ENCODE measurements around the gene ZIC5. TPM values are rescaled to one million over a fixed set of nuclear protein-coding genes. Genes with fewer than 3 reads are reported as not detected.

The ZIC5 gene
- total and polyA plus RNA-seq, 5 donors from 2014 or later: not detected

- H3K27me3 ChIP-seq (ENCODE audit: control insufficient read depth, insufficient read depth, low read length): peaks cover 54% of the 10 kb centered on the region
- Mint-ChIP-seq H3K4me3 (peak overlapping the region in 1 of 4 donors; percentile 32), H3K27me3 (peaks cover 88% of the 10 kb centered on the region), H3K4me1 (peaks cover 9 to 25% (median 18%) of the 10 kb centered on the region in 4 donors), H3K36me3 (no peaks in the 10 kb centered on the region), H3K9me3 (peaks cover 0 to 19% (median 7%) of the 10 kb centered on the region in 7 donors), H3K27ac (no peak overlapping the region)
- no peak overlapping the region for H3K27ac ChIP-seq (ENCODE audit: insufficient read depth, low read length, poor library complexity, severe bottlenecking)
- peak overlapping the region; percentile 51 for H3K4me3 ChIP-seq (ENCODE audit: low read depth, low read length)
- ATAC-seq (ENCODE audit: low read depth in 2 of 2) (no peak), DNase-seq (no peak)
- H3K9me3 ChIP-seq (ENCODE audit: control insufficient read depth in 2 of 2, low read length in 2 of 2): peaks cover 20 to 34% of the 10 kb centered on the region in 2 experiments
- H3K4me1 ChIP-seq (ENCODE audit: control insufficient read depth, insufficient read depth, low read length, poor library complexity, severe bottlenecking): peaks cover 22% of the 10 kb centered on the region
- no peaks in the 10 kb centered on the region for H3K36me3 ChIP-seq (ENCODE audit: control insufficient read depth, insufficient read depth, low read length)
These were observed 23.6 kb upstream of the ZIC5 start for GRCh38 chr13:99995104-99995588.

DNA sequence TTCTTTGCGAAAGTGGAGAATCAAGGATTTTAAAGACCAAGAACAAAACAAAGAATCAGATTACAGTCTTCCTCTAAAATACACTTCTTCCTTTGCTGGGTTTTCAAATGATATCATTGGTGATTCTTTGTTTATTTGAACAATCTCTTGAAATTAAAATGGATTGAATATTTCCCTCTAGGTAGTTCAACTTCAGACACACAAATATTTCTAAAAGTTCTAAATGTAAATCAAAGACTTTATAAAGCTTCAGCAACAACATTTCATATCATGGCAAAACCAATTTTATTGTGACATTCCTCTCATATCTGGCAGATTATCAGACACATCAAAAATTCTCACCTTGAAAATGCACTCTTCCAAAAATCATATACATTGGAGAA, 23.1 kb upstream of the ZIC5 start:
- H3K27ac Mint-ChIP-seq: no peak overlapping the region

DNA sequence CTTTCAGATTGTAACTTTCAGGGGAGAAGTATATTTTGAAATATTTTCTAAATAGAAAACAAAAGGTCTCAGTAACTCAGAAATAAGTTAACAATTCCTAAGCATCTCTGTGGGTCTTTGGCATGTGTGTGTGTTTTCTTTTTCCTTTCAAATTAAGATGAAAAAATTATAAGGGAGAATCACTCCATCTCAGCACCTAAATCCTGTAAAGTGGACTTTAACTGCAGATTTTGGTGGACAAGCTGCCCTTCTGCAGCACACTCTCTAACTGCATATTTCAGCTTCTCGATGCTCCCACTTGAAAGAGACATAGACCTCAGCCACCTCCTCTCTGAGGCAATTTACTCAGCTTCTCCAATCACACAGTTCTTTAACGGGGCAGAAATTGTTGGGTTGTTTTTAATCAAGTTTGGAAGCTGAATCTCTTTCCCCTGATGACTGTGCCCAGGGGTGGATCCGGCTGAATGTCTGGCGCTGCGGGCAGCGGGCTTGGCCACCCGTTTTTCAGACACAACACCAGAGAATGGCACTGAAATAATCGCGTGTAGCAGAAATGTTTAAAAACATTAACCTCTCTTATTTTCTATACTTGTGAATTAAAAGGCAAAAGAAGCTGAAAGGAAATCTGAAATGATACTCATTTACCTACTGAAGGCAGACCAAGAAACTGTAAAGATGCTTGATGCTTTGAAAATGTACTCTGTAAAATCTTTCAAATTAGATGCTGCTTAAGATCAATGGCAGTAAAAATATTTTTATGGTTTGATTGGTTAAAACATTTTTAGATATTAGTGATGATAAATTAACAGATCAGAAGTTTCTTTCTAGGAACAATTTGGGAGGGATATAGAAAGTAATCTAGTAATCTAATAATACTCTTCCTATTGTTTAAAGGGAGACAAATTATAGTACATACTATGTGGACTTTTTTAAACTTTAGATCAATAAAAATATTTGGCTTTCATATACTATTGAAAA, 22.4 kb upstream of the ZIC5 start:
- H3K27ac ChIP-seq (ENCODE audit: insufficient read depth, low read length, poor library complexity, severe bottlenecking): no peak overlapping the region
- H3K4me1 ChIP-seq (ENCODE audit: control insufficient read depth, insufficient read depth, low read length, poor library complexity, severe bottlenecking): peaks cover 34% of the 10 kb centered on the region
- peaks cover 92% of the 10 kb centered on the region for H3K27me3 Mint-ChIP-seq
- H3K4me3 ChIP-seq (ENCODE audit: low read depth, low read length): no peak overlapping the region
- DNase-seq (no peak), ATAC-seq (ENCODE audit: low read depth in 2 of 2) (no peak)
- H3K9me3 Mint-ChIP-seq: peaks cover 0 to 22% (median 7%) of the 10 kb centered on the region in 7 donors
- peaks cover 13 to 37% (median 23%) of the 10 kb centered on the region in 4 donors for H3K4me1 Mint-ChIP-seq
- no peak overlapping the region for H3K27ac Mint-ChIP-seq
- H3K27me3 ChIP-seq (ENCODE audit: control insufficient read depth, insufficient read depth, low read length): peaks cover 62% of the 10 kb centered on the region
- no peaks in the 10 kb centered on the region for H3K36me3 Mint-ChIP-seq
- H3K4me3 Mint-ChIP-seq: no peak overlapping the region
- H3K36me3 ChIP-seq (ENCODE audit: control insufficient read depth, insufficient read depth, low read length): no peaks in the 10 kb centered on the region
- peaks cover 20 to 41% of the 10 kb centered on the region in 2 experiments for H3K9me3 ChIP-seq (ENCODE audit: control insufficient read depth in 2 of 2, low read length in 2 of 2)

More for the DNA sequence above, 23.1 kb upstream of the ZIC5 start:
- Histone ChIP-seq H3K9me3 (ENCODE audit: control insufficient read depth in 2 of 2, low read length in 2 of 2) (peaks cover 20 to 37% of the 10 kb centered on the region in 2 experiments), H3K4me3 (ENCODE audit: low read depth, low read length) (no peak overlapping the region), H3K36me3 (ENCODE audit: control insufficient read depth, insufficient read depth, low read length) (no peaks in the 10 kb centered on the region), H3K27ac (ENCODE audit: insufficient read depth, low read length, poor library complexity, severe bottlenecking) (no peak overlapping the region), H3K4me1 (ENCODE audit: control insufficient read depth, insufficient read depth, low read length, poor library complexity, severe bottlenecking) (peaks cover 27% of the 10 kb centered on the region), H3K27me3 (ENCODE audit: control insufficient read depth, insufficient read depth, low read length) (peaks cover 59% of the 10 kb centered on the region)
- peaks cover 13 to 30% (median 21%) of the 10 kb centered on the region in 4 donors for H3K4me1 Mint-ChIP-seq
- peaks cover 91% of the 10 kb centered on the region for H3K27me3 Mint-ChIP-seq
- H3K9me3 Mint-ChIP-seq: peaks cover 0 to 19% (median 7%) of the 10 kb centered on the region in 7 donors
- no peak for ATAC-seq (ENCODE audit: low read depth in 2 of 2)
- peak overlapping the region in 1 of 4 donors; percentile 32 for H3K4me3 Mint-ChIP-seq
- no peaks in the 10 kb centered on the region for H3K36me3 Mint-ChIP-seq
- DNase-seq: no peak

GRCh38 chr13:99992949-99993351, 21.4 kb upstream of the ZIC5 start:
- peaks cover 61% of the 10 kb centered on the region for H3K27me3 ChIP-seq (ENCODE audit: control insufficient read depth, insufficient read depth, low read length)

DNA sequence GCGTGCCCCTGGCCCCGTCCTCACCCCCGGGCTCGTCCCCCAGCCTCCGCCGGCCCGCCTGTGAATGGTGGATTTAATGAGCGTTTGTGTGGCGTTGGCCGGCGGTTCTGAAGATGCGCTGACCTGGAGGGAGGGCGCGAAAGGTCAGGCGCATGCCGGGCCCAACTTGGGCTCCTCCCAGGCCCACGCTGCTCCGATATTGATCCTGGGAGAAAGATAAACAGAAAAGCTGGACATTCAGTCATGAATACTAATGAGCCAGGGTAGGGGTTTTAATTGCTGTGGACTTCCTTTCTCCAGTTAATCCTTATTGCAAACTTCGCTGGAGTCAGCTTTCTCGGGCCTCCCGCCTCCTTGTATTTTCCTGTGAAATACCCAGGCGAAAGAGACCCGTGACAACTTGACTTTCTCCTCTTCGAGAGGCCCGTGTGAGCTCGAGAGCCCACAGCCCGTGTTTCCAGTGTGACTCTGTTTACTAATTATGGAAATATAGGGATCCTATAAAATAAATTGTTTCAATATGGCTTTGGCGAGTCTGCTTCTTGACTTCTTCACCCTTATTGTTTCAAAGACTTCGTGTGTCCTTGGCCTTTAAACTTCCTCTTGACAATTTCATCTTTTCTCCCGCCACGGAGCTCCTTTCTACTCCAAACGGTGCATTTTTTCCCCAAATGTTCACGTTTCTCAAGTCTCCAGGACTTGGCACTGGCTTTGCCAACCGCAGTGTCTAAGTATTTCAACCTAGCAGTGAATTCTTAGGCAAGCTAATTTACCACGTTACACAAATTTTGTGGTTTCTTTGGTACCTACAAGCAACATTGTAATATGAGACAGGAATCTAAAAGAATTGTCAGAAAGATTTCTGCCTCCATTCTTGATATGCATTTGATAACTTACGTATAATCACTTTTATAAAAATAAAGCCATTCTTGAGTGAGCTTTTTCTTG, 20.5 kb upstream of the ZIC5 start:
- peaks cover 23 to 41% of the 10 kb centered on the region in 2 experiments for H3K9me3 ChIP-seq (ENCODE audit: control insufficient read depth in 2 of 2, low read length in 2 of 2)

More at GRCh38 chr13:99992949-99993351, 21.4 kb upstream of the ZIC5 start:
- no peak overlapping the region for H3K4me3 ChIP-seq (ENCODE audit: low read depth, low read length)
- Mint-ChIP-seq H3K4me1 (peaks cover 6 to 42% (median 24%) of the 10 kb centered on the region in 4 donors), H3K36me3 (no peaks in the 10 kb centered on the region), H3K27ac (no peak overlapping the region), H3K9me3 (peaks cover 0 to 18% (median 7%) of the 10 kb centered on the region in 7 donors), H3K4me3 (peak overlapping the region in 2 of 4 donors; percentile 23 to 52), H3K27me3 (peaks cover 92% of the 10 kb centered on the region)
- DNase-seq (no peak), ATAC-seq (ENCODE audit: low read depth in 2 of 2) (no peak)
- no peak overlapping the region for H3K27ac ChIP-seq (ENCODE audit: insufficient read depth, low read length, poor library complexity, severe bottlenecking)
- H3K36me3 ChIP-seq (ENCODE audit: control insufficient read depth, insufficient read depth, low read length): no peaks in the 10 kb centered on the region
- peaks cover 23 to 41% of the 10 kb centered on the region in 2 experiments for H3K9me3 ChIP-seq (ENCODE audit: control insufficient read depth in 2 of 2, low read length in 2 of 2)
- peaks cover 40% of the 10 kb centered on the region for H3K4me1 ChIP-seq (ENCODE audit: control insufficient read depth, insufficient read depth, low read length, poor library complexity, severe bottlenecking)

GRCh38 chr13:99991013-99991827, 19.7 kb upstream of the ZIC5 start:
- no peak for ATAC-seq (ENCODE audit: low read depth in 2 of 2)
- Mint-ChIP-seq H3K36me3 (no peaks in the 10 kb centered on the region), H3K27ac (no peak overlapping the region), H3K9me3 (peaks cover 0 to 23% (median 4%) of the 10 kb centered on the region in 7 donors), H3K4me1 (peaks cover 13 to 39% (median 24%) of the 10 kb centered on the region in 4 donors), H3K4me3 (peak overlapping the region in 1 of 4 donors; percentile 61), H3K27me3 (peaks cover 100% of the 10 kb centered on the region)
- Histone ChIP-seq H3K4me1 (ENCODE audit: control insufficient read depth, insufficient read depth, low read length, poor library complexity, severe bottlenecking) (peaks cover 36% of the 10 kb centered on the region), H3K27ac (ENCODE audit: insufficient read depth, low read length, poor library complexity, severe bottlenecking) (no peak overlapping the region), H3K36me3 (ENCODE audit: control insufficient read depth, insufficient read depth, low read length) (no peaks in the 10 kb centered on the region), H3K27me3 (ENCODE audit: control insufficient read depth, insufficient read depth, low read length) (peaks cover 69% of the 10 kb centered on the region), H3K4me3 (ENCODE audit: low read depth, low read length) (no peak overlapping the region), H3K9me3 (ENCODE audit: control insufficient read depth in 2 of 2, low read length in 2 of 2) (peaks cover 16 to 40% of the 10 kb centered on the region in 2 experiments)
- peak in 1 of 3 donors; percentile 3 for DNase-seq

More for the DNA sequence above, 20.5 kb upstream of the ZIC5 start:
- H3K9me3 Mint-ChIP-seq: peaks cover 0 to 20% (median 7%) of the 10 kb centered on the region in 7 donors
- Histone ChIP-seq H3K27me3 (ENCODE audit: control insufficient read depth, insufficient read depth, low read length) (peaks cover 67% of the 10 kb centered on the region), H3K4me3 (ENCODE audit: low read depth, low read length) (no peak overlapping the region), H3K4me1 (ENCODE audit: control insufficient read depth, insufficient read depth, low read length, poor library complexity, severe bottlenecking) (peaks cover 36% of the 10 kb centered on the region), H3K36me3 (ENCODE audit: control insufficient read depth, insufficient read depth, low read length) (no peaks in the 10 kb centered on the region), H3K27ac (ENCODE audit: insufficient read depth, low read length, poor library complexity, severe bottlenecking) (no peak overlapping the region)
- peak overlapping the region in 2 of 4 donors; percentile 5 to 23 for H3K4me3 Mint-ChIP-seq
- peak overlapping the region in 1 of 3 donors; percentile 8 for H3K27ac Mint-ChIP-seq
- H3K4me1 Mint-ChIP-seq: peaks cover 10 to 42% (median 24%) of the 10 kb centered on the region in 4 donors
- peaks cover 99% of the 10 kb centered on the region for H3K27me3 Mint-ChIP-seq
- no peaks in the 10 kb centered on the region for H3K36me3 Mint-ChIP-seq
- peak in 1 of 3 donors; percentile 5 for DNase-seq
- no peak for ATAC-seq (ENCODE audit: low read depth in 2 of 2)
